GM21381 (cell line): Measurements from ENCODE around the gene NT5DC1.
"Not testable (repeated sequence)": the region's sequence is repeated elsewhere in the genome, so short reads cannot be mapped to it uniquely, and the experiment has no call there.

Experiments used
- ATAC-seq: cut with Tn5 transposase; IDR thresholded peaks from one replicate; pipeline ENCODE4 v1.9.1; 2021; ENCODE audit warnings: mild to moderate bottlenecking, moderate library complexity; ENCODE audit not compliant: unreplicated experiment

The NT5DC1 gene

GRCh38 chr6:116267836-116268588 is 167.4 kb downstream of the NT5DC1 start:
- ATAC-seq: peak; percentile 12

GRCh38 chr6:116268589-116269293 is 168.1 kb downstream of the NT5DC1 start:
- ATAC-seq: peak; percentile 77

DNA sequence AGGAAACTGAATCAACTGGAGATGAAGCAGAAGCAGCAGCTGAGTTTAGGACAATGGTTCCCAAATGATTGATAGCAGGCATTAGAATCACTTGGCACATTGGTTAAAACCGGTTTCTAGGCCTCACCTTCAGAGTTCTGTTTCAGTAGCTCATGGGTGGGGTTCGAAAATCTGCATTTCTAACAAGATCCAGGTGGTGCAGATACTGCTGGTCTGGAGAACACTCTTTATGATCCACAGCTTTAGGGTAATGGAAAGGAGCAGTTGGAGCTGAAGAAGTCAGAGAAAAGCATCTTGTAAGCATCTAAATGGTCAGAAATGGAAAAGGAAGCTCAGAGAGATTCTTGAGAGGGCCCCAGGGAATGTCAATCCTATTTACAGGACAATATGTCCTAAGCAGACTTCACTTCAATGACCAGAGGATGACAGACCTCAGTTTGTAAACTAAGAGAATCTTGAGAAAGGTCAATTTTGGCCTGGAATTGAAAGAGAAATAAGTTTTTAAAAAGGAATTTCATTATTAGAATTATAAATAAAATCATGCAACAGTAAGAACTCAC is 170.6 kb downstream of the NT5DC1 start:
- no peak for ATAC-seq

DNA sequence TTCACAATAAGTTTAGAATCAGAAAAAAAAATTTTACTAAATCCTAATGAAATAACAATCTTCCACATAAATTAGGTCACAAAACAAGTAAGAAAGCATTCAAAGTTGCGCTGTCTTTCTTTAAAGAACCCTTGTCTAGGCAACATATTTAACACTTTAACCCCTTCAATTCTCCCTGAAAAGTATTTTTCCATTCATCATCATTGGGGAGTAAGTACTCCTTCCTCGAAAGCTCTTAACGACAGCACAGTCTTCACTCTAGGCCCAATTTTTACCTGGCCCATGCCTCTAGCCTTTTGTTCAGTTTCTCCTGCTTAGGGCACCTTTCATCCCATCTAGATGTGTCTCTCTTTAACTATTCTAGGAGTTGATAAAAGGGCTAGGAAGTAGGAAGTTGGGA is 176.5 kb downstream of the NT5DC1 start:
- ATAC-seq: no peak

GRCh38 chr6:116278481-116278829 is 177.8 kb downstream of the NT5DC1 start:
- no peak for ATAC-seq

DNA sequence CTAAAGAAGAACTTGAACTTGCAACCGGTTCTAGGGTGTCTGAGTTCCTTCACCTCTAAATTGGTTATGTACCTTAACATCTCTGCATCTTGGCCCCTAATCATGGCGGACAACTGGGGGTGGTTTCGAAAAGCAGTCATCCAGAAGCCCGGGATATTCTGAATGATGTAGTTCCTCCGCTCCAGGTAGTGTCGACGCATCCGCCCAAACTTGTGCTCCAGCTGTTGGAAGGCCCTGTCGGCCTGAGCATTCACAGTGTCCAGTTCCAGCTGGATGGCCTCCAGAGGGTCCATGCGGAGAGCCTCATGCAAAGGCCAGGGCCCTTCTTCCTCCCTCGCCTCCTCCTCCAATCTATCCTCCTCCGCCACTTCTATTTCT is 178.2 kb downstream of the NT5DC1 start:
- peak; percentile 3 for ATAC-seq

- peak; percentile 95 for ATAC-seq
Measured at GRCh38 chr6:116279232-116280160, 178.8 kb downstream of the NT5DC1 start, which contains the start of gene TSPYL1. TSPYL1 (minus strand) TSS chr6:116279930; CDS start chr6:116279830, 100 bp downstream.

GRCh38 chr6:116280161-116280932 is 179.7 kb downstream of the NT5DC1 start:
- no peak for ATAC-seq

GRCh38 chr6:116280933-116281316 is 180.3 kb downstream of the NT5DC1 start:
- no peak for ATAC-seq

DNA sequence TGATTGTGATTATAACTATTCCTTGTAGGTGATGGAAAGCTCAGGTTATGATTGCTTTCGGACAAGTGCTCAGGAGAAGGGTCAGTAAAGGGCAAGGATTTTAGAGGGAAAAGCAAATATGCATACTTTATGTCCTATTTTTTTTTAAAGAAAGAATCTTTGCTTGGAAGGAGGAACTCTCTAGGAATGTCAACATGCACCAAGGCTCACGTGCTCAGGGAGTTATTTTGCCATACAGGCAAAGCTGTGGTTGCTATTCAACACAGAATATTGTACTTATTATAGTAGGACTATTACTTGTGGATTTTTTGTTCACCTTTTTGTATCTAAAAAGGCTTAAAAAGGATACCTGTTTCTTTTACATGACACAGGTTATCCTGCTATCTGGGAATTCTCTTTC is 182.0 kb downstream of the NT5DC1 start:
- no peak for ATAC-seq

DNA sequence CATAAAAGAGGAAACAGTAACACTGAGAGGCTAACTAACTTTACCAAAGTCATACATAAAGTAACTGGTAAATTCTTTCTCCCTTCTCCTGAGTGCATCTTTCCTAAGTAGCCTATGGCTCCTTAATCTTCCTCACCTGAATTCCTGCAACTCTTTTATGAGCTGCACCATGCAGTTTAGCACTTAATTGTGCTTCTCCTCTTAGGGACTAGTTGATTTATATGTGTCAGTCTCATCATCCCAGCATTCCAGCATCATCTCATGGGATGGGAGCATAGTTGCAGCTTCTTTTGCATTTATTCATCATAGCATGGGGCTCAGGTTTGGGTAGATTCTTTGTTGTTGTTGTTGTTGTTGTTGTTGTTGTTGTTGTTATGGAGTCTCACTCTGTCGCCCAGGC is 182.5 kb downstream of the NT5DC1 start:
- ATAC-seq: no peak

GRCh38 chr6:116284984-116285383 is 184.3 kb downstream of the NT5DC1 start:
- not testable (repeated sequence) for ATAC-seq

GRCh38 chr6:116286773-116287358 is 186.2 kb downstream of the NT5DC1 start:
- no peak for ATAC-seq

DNA sequence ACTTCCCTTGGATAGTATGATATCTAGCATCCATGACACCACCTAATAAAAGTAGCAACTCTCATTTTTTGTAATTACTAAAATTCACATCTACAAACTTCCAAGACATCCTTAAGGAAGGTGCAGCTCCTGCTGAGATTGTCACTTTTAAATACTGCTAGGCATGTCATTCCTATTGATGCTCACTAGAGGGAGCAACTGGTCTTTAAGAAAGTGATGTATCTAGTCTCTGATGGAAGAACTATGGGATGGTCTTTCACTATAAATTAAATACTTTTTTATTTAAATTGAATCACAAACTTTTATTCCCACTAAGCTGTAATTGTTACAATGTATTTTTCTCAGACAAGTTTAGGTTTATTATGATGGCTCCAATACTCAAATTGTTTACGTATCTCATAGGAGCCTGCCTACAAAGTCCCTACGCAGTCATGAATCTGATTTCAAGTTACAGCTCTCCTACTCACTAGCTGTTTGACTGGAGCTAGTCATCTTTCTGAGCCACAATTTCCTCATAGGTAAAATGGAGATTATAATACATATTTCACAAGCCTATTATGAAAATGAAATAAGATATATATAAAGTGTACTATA is 187.1 kb downstream of the NT5DC1 start:
- no peak for ATAC-seq

- no peak for ATAC-seq
Measured at GRCh38 chr6:116289876-116290275, 189.2 kb downstream of the NT5DC1 start.

DNA sequence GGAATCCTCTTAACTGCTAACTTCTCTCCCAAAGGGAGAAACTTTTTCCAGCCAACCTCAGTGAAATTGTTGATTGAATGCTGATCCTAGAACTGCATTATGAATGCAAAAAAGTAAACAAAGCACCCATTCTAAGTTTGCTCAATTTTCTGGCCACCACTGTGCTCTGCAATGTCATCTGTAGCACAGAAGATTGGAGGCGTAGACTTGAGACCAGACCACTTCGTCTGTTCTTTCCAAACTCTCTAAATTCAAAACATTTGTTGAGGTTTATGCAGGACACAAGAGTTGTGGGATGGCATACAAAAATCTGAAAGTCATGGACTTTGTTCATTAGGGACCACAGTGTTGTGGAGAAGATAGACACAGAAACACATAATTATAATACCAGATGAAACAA is 190.1 kb downstream of the NT5DC1 start:
- ATAC-seq: no peak

DNA sequence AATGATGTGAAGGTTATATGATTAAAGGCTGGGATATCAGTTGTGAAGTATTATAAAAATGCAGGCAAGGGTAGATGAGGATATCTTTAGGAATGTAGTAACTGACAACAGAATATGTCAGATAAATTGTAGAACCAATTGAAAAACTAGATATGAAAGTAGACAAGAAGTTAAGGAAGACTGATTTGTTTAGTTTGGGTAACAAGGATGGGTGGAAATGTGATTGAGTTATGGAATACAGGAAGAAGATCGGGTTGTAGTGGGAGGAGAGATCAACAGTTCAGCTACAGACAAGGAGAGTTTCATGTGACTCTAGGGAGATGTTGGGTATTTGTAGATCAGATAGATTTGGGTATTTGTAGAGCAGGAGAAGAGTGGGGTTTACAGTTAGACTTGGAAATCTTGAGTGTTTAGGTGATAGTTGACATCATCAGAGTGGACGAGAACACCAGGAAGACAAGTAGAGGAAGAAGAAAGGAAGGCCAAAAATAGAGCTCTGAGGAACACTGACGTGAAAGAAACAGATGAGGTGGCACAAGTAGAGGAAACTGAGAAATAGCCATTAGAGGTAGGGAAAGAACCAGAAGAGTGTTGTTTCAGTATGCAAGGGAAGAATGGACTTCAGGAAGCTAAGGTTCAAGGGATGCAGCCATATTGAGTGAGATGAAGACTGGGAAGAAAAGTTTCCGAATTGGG is 191.2 kb downstream of the NT5DC1 start:
- ATAC-seq: no peak

GRCh38 chr6:116292553-116292952 is 191.9 kb downstream of the NT5DC1 start:
- ATAC-seq: no peak

- ATAC-seq: no peak
Measured at GRCh38 chr6:116298273-116298672, 197.6 kb downstream of the NT5DC1 start.
